ENCODE results near the gene TCF7L2.
A peak's percentile ranks its signal among the peaks of the same experiment; 100 is the strongest.

TCF7L2 gene

GRCh38 chr10:112948196-112948595, 1.9 kb upstream of the TCF7L2 start:
- no peak for FAIRE-seq

DNA sequence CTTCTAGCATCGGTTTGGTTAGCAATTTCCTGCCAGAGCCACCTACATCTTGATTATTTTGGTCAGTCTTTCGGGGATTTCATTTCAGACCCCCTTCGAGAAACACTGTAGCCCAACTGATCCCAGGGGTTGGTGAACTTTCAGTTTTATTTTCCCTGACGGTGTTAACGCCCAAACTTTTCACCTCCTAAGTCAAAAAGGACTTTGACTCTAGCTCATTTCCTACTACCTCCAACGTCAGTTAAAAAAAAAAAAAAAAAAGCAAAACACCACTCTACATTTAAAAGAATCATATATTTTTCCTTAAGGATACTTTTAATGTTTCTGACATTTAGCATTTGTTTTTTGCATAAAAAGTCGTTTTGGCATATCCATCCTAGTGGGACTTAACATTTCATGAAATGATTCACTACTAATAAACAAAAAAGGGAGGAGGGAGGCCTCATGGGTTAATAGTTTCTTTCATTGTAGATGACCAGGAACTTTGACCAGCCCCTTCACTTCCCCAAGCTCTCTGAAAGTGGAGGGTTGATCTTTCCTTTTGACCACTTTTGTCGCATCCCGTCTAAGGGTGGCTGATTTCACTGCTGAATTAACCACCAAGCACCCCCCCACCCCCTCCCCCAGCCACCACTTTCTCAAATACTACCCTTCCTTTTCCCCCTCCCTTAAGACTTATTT, 764 bp upstream of the TCF7L2 start:
- peak; percentile 48 for FAIRE-seq

- no peak for FAIRE-seq
These were observed 789 bp downstream of the TCF7L2 start for GRCh38 chr10:112950714-112951358.

DNA sequence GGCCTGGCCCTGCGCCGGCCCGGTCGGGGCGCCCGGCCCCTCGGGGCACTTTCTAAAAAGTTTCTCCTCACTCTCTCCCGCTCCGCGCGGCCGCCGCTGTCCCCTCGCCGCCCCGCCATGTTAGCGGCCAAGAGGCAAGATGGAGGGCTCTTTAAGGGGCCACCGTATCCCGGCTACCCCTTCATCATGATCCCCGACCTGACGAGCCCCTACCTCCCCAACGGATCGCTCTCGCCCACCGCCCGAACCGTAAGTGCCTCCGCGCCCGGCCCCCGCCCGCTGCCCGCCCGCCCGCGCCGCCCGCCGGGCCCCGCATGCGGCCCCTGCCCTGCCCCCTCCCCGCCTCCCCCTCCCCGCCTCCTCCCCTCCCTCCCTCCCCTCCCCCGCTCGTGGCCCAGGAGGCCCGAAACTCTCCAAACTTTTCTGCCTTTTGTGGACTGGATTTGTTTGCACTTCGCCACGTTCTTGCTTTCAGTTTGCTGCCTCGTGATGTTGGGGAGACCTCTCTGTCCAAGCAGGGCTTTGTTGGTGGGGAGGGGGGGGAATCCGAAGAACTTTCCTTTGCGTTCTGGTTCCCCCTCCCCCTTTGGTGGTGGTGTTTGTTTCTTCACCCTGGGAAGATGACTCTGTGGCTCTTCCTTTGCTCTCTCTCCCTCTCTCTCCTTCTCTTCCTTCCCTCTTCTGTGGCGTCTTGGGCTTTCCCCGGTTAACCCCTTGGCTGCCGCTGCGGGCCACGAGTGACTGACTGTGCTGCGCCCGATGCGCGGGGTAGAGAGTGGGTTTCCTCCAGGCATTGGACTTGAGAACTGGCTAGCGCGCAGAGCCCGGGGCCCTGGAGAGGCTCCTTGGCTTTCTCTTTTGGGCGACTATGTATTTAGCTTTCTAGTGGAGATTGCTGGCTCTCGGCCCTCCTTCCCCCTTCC, 1.6 kb downstream of the TCF7L2 start:
- no peak for FAIRE-seq

DNA sequence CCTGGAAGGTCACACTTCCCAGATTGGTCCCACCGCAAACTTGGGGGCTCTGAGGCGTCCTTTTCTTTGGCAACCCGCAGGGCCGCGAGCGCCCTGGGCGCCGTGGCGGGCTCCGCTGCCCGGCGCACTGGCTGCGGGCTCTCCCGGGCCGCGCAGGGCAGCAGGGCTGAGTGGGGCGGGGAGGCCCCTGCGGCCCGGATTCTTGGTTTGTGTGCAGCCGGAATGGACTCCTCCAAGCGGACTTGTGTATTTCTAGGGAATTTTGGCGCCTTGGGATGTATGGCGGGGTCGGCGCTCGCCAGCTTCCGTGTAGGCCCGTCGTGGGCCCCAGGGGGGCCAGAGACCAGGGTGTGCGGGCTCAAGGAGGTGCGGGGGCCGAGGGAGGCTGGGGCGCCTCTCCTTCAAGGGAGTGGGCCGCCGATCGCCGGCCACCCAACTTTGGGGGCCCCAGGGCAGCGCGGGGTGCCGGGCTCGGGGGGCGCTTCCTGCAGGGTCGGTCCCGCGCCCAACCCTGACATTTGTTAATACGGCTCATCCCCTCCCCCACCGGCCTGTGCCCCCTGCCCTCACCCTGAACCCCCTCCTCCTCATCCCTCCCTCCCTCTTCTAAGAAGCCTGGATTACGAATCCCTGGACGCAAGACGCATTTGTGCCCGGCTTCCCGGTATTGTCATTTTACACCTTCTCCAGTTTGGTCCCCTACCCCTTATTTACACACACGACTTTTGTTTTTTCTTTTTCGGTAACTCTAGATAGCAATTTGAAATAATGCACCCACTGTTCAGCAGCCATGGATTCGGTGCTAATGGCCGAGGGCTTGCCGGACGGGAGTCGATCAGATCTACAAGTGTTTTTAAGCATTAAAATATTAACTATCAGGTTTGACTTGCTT, 2.5 kb downstream of the TCF7L2 start:
- FAIRE-seq = no peak

DNA sequence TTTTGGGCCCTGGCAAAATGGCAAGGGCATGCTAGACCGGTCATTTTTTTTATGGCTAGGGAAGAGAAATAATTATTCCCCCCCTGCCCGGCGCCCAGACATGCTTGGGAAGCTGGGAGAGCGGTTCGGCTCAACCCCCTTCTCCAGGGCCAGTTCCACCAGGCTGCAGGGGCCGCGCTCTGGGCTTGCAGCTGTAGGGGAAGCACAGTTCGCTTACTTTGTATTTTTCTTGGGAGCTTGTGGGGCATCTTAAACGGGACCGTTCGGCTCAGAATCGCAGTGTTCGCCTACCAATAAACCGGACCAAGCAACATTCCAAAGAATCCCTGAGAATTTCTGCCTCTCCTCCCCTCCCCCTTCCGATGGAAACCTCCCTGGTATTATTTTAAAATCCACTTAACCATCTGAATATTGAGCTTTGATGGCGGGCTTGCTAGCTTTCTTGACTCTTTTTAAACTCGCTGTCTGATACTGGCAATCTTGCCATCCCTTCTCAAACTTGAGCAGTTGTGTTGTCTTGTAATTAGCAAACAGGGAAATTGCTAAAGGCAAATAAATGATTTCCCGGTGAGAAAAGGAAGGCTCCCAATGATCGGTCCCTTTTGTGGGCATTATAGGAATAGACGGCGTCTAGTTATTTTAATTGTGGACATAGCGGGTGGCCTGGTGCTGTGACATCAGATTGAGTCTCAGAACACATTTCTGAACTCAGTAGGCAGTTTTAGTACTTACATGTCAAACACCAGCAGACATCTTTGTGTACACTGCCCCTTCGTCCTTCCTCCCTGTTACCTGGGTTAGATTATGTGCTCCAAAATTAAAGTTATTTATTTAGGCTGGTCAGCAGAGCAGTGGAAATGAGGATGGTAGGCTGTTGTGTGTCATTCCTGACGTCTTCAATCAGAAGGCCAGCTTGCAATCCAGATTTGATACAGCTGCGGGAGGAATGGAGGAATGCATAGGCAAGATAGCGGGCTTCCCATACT, 3.4 kb downstream of the TCF7L2 start:
- no peak for FAIRE-seq

GRCh38 chr10:112954974-112955581, 5.0 kb downstream of the TCF7L2 start:
- no peak for FAIRE-seq

DNA sequence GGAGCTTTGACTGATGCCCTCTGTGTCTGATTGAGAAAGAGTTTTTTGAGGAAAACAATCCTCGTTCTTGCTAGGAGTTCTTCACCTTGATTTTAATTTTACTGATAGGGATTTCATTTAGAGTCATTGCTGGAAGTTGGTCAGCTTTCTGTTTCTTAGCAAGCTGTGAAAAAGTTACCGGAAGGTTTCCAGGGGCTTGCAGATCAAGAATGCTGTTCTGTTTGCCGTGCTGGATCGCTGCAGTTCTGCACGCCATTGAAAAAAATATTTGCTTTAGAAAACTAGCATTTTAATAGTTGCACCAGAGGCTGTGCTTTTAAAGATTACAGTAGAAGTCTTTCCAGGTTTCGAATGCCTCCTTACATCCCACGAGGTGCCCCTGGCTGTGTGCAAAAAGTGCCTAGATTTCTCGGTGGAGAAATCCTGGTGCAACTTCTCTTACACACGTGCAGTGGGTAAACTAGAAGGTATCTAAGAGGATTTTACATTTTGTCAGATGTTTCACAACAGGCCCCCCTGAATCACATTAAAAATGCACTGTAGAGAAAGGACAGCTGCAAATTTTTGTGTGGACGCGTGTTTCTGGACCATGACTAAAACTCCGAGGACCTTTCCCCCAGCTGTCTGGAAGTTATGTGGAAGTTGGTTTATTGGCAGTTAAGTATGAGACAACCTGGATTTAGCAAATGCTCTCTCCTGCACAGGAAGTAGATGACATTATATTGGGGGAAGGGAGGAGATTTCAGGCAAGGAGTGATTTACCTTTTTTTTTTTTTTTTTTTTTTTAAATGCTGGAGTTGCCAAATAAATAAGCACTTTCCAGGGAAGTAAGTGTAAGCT, 5.8 kb downstream of the TCF7L2 start:
- no peak for FAIRE-seq

- no peak for FAIRE-seq
These were observed 6.7 kb downstream of the TCF7L2 start for GRCh38 chr10:112956631-112957350.

- no peak for FAIRE-seq
These were observed 7.6 kb downstream of the TCF7L2 start for GRCh38 chr10:112957640-112958092.

DNA sequence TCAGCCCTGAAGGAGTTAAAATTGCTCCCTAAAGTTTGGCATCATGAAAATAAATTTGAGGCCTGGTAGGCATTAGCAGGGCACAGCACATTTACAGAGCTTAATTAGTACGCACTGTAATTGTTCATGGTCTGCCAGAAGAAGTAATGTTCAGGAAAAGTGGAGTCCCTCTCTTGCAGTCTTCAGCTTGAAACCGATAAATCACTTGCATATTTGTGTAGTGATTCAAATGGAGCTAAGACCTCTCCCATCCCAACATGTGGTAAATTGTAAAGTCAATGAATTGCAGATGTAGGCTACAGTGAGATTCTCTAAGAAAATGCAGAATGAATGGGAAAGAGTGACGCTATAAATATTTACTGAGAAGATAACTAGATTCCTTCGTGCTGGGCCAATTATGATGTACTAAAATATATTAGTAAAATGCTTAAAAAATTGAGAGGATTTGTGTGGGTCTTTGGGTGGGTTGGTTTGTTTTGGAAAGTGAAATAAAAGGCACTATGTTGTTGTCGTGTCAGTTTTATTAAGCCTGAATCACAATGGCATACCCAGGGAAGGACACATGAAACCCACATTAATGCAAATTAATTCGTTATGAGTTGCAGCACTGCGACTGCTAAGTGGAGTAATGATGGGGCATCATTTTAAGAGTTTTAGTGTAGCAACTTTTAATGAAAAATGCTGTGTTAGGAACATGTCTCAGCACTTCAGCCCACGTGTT, 8.4 kb downstream of the TCF7L2 start:
- peak; percentile 95 for FAIRE-seq

- FAIRE-seq = no peak
These were observed 9.3 kb downstream of the TCF7L2 start for GRCh38 chr10:112959207-112959838.

DNA sequence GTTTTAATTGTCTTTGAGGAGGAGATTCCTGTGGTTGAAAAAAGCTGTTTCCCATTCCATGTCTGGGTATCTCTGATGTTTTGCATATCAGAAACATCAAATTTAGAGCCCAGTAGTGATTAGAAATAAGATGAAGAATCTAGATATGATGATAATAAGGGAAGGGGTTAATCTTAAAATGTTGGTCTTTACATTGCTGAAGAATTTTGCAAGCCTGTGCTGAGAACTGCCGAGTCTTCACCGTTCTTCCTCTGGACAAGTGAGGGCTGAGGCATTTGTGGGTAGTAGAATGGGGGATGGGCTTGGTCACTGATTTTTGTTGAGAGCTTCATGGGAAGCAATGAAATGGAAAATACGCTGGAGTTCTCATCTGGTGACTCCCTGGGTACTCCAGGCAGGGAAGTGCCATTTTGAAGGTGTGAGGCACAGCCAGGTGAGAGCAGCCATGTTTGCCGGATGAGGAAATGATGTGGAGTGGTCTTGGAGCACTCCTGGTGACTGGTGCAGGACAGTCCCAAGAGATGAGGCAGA, 10.2 kb downstream of the TCF7L2 start:
- no peak for FAIRE-seq

- FAIRE-seq = no peak
These were observed 11.6 kb downstream of the TCF7L2 start for GRCh38 chr10:112961609-112962008.

DNA sequence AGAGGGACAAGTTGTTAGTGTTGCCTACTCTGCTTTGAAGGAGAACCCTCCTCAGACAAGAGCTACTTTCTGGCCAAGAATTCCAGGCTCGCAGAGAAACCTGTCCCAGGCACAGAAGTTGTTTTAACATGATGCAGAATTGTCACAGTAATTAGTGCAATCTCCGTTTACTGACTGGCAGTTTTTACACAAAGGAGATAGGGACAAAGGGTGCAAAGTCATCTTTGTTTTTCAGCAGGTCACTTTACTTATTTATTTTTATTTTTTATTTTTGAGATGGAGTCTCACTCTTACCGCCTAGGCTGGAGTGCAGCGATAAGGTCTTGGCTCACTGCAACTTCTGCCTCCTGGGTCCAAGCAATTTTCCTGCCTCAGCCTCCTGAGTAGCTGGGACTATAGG, 12.3 kb downstream of the TCF7L2 start:
- no peak for FAIRE-seq

DNA sequence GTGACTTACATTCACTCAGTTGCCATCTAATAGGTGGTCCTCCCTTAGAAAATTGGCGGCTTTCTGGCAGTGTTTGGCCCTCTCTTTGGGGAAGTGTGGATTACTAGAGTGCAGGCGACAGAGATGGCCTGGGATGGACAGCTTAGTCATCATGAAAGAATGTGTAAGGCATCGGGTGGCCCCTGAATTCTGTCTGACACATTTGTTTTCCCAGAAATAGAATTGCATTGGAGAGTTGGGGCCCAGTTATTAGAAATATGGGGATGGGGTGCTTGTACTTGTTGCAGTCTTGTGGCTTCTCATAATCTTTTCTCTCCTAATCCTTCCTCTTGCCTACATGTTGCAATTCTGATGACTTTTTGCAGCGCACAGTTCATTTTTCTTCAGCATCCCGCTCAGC, 13.8 kb downstream of the TCF7L2 start:
- no peak for FAIRE-seq

- FAIRE-seq = no peak
These were observed 14.4 kb downstream of the TCF7L2 start for GRCh38 chr10:112964482-112964881.
